Right atrium auricular region (tissue), 2 donors: ENCODE results near the gene SMIM10. TPM values are rescaled to one million over a fixed set of nuclear protein-coding genes. Genes with fewer than 3 reads are reported as not detected.

Source experiments
- DNase-seq: peaks from one replicate; pipeline ENCODE4 v3.0.0-alpha.2; 2019; ENCODE audit warnings: low spot score
- H3K27ac ChIP-seq, 2 donors: fragments of 200-600 bp; sonication (generic); 1 replicate in 1 of 2; 2 replicates in 1 of 2; pipeline ENCODE4 v1.5.1; 2016 to 2019
- H3K27me3 ChIP-seq, 2 donors: fragments of 200-600 bp; sonication (generic); one replicate each; pipeline versions ENCODE4 v1.5.1 to v1.6.0; 2017 to 2019
- H3K36me3 ChIP-seq: fragments of 200-600 bp; sonication (generic); one replicate; pipeline ENCODE4 v1.5.1; 2016
- H3K4me1 ChIP-seq, 2 donors: fragments of 200-600 bp; sonication (generic); one replicate each; pipeline versions ENCODE4 v1.5.1 to v1.6.0; 2017 to 2019
- H3K4me3 ChIP-seq, 2 donors: fragments of 200-600 bp; sonication (generic); 1 replicate in 1 of 2; 2 replicates in 1 of 2; pipeline ENCODE4 v1.5.1; 2017 to 2019; ENCODE audit warnings: mild to moderate bottlenecking in 1 of 2, moderate library complexity in 1 of 2
- H3K9me3 ChIP-seq, 2 donors: fragments of 200-600 bp; sonication (generic); one replicate each; pipeline ENCODE4 v1.5.1; 2019
- total RNA-seq, 2 donors: library from RNA; depleted of rRNA; stranded (reverse); fragments of >200 nt; gene quantifications; one replicate each; pipeline ENCODE4 v1.1.0, GENCODE V29; 2016
- TF ChIP-seq, protein P1 (sequence below), 2 donors: fragments of 200-600 bp; sonication (generic); IDR thresholded peaks; one replicate each; pipeline ENCODE4 v1.5.1; 2019; ENCODE audit warnings: antibody characterized with exemption in 2 of 2

SMIM10 gene
- total RNA-seq, 2 donors from 2014 or later = 4.9 to 6.8 TPM

DNA sequence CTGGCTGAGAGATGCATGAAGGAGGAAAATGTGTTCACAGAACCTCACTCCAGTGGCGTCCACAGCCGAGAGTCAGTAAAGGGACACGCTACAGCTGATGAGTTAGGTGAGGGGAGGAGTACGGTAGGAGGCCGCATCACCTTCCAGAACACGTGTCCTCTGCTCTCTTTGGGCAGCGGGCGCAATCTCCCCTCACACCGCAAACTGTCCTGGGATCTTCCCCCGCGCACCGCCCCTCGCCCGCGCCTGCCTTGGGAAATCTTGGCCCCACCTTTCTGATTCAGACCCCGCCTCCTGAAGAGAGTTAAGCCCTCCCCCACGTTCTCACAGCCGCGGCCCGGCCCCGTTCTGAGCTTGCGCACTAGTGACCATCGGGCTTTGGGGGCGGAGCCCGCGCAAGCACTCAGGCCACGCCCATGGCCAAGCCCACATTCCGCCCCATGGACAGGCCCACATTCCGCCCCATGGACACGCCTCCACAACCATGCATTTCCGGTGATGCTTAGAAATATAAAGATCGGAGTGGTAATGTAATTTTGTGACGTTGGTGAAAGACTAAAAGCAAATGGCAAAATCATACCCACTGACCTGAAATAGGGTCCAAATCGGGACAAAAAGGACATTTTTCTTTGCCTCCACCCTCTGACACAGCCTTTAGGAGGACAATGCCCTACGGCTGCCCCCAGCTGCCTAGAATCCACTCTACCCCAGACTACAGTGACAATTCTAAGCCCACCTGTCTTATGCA is 13.3 kb downstream of the SMIM10 start:
- TF ChIP-seq, protein P1, sequence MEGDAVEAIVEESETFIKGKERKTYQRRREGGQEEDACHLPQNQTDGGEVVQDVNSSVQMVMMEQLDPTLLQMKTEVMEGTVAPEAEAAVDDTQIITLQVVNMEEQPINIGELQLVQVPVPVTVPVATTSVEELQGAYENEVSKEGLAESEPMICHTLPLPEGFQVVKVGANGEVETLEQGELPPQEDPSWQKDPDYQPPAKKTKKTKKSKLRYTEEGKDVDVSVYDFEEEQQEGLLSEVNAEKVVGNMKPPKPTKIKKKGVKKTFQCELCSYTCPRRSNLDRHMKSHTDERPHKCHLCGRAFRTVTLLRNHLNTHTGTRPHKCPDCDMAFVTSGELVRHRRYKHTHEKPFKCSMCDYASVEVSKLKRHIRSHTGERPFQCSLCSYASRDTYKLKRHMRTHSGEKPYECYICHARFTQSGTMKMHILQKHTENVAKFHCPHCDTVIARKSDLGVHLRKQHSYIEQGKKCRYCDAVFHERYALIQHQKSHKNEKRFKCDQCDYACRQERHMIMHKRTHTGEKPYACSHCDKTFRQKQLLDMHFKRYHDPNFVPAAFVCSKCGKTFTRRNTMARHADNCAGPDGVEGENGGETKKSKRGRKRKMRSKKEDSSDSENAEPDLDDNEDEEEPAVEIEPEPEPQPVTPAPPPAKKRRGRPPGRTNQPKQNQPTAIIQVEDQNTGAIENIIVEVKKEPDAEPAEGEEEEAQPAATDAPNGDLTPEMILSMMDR (IDR thresholded peaks at IDR 0.05) = no peak
- Histone ChIP-seq H3K4me1 (peaks cover 0 to 4% of the 10 kb centered on the region in 2 donors), H3K9me3 (no peaks in the 10 kb centered on the region), H3K36me3 (no peaks in the 10 kb centered on the region), H3K27ac (peak overlapping the region in 1 of 2 donors; percentile 54), H3K4me3 (peak overlapping the region; percentile 28 to 37), H3K27me3 (no peaks in the 10 kb centered on the region)
- peak; percentile 92 for DNase-seq

DNA sequence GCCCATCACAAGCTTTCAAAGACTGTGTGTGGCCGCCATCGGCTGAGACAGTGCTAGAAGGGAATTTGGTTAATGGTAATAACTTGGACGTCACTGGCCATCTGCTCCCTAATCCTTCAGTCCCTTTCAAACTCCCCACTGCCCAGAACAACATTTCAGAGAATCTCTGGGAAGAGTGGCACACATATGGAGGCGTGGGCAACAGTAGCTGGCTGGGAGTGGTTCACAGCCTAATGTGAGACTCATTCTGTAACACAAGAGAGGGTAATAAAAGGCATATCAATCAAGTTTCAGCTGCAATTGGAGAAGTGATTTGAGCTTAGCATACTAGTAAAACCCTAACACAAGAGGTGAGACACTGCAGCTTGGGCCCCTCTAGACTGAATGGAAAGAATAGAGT is 15.4 kb downstream of the SMIM10 start:
- no peak overlapping the region for H3K4me3 ChIP-seq
- no peak for DNase-seq
- no peaks in the 10 kb centered on the region for H3K4me1 ChIP-seq
- H3K9me3 ChIP-seq = no peaks in the 10 kb centered on the region
- no peaks in the 10 kb centered on the region for H3K36me3 ChIP-seq
- TF ChIP-seq, protein P1 (IDR thresholded peaks at IDR 0.05) = no peak
- no peak overlapping the region for H3K27ac ChIP-seq
- H3K27me3 ChIP-seq = no peaks in the 10 kb centered on the region

DNA sequence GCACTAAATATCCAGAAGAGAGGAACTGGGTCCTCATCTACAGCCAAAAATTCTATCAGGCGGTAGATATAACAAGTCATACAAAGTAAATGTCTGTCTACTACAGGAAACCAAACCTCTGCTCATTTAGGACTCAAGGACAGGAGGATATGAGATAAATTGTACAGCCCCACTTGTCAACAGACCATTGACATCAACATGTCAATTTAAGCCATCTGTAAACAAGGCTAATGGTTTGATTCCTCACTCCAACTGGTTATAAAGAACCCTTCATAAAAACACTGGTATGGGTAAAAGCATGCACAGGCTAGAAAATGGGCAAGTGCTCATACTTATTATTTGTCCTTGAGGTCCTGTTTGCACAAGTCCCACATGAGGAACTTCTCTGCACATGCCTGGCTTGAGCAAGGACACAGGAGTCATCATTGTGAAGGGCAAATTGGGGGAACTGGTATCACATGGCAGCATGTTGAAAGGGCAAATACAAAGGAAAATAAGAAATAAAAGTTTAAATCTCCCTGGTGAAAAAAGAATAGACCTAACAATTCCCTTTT is 18.3 kb downstream of the SMIM10 start:
- DNase-seq = no peak
- TF ChIP-seq, protein P1 (IDR thresholded peaks at IDR 0.05) = no peak
- H3K4me1 ChIP-seq = no peaks in the 10 kb centered on the region
- no peak overlapping the region for H3K27ac ChIP-seq
- H3K9me3 ChIP-seq = no peaks in the 10 kb centered on the region
- no peaks in the 10 kb centered on the region for H3K27me3 ChIP-seq
- H3K36me3 ChIP-seq = no peaks in the 10 kb centered on the region
- H3K4me3 ChIP-seq = no peak overlapping the region

DNA sequence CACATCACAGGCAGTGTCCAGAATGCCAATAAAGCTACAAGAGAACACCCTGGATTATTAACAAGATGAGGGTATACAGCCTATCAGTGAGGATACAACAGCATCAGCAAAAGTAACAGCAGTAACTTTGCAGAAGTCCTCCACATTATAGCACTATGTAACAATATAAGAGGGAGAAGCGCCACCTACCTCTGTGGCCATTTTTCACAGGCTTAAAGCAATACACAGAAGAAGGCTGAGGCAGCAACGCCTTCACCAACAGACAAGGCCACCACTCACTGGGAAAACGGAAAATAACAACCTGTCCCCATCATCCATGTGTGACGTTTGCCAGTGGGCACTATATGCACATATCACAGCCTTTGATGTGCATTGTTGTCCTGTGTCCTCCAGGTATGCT is 19.0 kb downstream of the SMIM10 start:
- no peaks in the 10 kb centered on the region for H3K9me3 ChIP-seq
- H3K27me3 ChIP-seq = no peaks in the 10 kb centered on the region
- no peaks in the 10 kb centered on the region for H3K4me1 ChIP-seq
- no peaks in the 10 kb centered on the region for H3K36me3 ChIP-seq
- TF ChIP-seq, protein P1 (IDR thresholded peaks at IDR 0.05) = no peak
- no peak for DNase-seq
- no peak overlapping the region for H3K4me3 ChIP-seq
- H3K27ac ChIP-seq = no peak overlapping the region

DNA sequence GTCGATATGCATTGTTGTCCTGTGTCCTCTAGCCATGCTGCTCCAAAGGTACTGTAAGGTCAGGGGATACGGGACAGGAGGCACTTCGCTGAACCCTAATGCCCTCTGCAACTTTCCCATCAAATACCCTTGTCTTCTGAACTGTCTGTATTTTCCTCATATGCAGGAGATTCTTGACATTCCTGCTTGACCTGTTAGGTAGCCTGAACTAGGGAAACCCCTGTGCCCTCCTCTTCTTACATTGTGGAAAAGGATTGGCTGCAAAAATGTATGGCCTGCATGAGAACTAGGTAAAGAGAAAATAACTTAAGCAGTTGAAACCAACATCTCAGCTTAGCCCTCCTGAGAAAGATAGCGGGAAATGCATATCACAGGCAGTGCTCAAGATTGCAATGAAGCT is 20.1 kb downstream of the SMIM10 start:
- Histone ChIP-seq H3K27me3 (no peaks in the 10 kb centered on the region), H3K27ac (no peak overlapping the region), H3K9me3 (no peaks in the 10 kb centered on the region), H3K4me1 (no peaks in the 10 kb centered on the region), H3K36me3 (no peaks in the 10 kb centered on the region), H3K4me3 (no peak overlapping the region)
- TF ChIP-seq, protein P1 (IDR thresholded peaks at IDR 0.05) = no peak
- DNase-seq = no peak
